ENCODE measurements around the gene EIF4E2.

GRCh38 chr2:232580648-232580981, 30.1 kb downstream of the EIF4E2 start:
- no peak for TF ChIP-seq CTCF (IDR thresholded peaks at IDR 0.05; ENCODE audit: insufficient read depth, low read length, poor library complexity, severe bottlenecking)
- no peak for TF ChIP-seq EZH2phosphoT487 (conservative IDR thresholded peaks at IDR 0.05; ENCODE audit: low read length)

All from SU-DHL-6 (cell line).